GM10847 (cell line): Measurements from ENCODE around the gene KMT5C.

Experiments used
- POLR2A ChIP-seq: IDR thresholded peaks from 2 replicates; pipeline ENCODE4 v1.6.1; 2011; ENCODE audit not compliant: insufficient read length; ENCODE audit errors: extremely low read depth

The KMT5C gene

DNA sequence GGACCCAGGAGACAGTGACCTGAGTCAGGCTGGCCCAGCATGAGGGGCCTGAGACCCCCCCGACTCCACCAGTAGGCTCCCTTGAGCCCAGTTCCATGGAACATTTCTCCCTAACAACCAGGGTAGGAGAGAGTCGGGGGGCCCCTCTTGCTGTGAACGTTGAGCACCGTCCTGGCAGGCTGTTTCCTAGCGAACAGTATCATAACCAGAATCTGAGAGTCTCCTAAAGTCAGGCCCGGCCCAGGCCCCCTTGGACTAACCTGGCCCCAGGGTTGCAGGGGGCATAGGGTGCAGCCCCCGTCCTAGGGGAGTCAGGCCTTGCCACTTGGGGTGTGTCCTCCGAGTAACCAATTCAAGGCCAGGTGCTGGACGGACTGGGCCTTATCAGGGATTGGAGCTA lies 28.3 kb upstream of the KMT5C start:
- TF ChIP-seq POLR2A = no peak

GRCh38 chr19:55311797-55312196 lies 27.9 kb upstream of the KMT5C start:
- TF ChIP-seq POLR2A = no peak

DNA sequence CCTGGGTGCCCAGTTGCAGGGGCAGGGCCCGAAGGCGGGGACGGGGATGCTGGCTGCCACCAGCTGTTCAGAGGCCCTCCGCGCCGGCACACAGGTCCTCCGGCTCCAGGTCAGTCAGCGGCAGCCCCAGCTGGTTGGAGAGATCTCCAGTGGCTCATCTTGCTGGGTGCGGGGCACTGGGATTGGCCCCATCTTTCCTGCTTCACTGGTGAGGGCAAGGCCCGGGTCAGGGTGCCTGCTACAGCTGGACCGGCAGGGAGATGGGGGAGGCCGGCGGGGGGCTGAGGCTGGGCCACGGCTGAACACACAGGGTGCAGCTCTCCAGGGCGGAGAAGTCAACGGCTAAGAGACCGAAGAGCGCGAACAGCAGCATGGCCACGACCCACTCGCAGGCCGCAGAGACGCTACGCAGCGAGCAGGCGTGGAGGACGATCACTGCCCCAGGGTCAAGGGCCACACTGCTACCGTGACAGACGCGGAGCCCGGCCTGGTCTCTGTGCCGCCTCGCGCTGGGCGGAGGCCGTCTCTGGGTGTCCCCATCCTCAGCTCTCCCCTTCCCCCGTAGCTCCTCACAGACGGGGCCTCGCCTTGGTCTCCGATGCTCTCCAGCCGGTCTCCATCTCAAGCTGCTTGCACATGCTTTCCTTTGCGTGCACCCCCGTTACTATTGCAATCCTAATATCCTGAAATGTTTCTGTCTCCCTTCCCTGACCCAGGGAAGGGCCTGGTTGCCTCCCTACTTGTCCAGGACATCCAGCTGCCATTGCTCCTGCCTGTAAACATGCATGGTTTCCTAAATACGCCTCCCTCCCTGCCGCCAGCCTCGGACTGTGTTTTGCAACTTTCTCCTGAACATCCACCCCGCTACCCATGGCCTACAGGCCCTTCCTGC lies 26.8 kb upstream of the KMT5C start:
- no peak for TF ChIP-seq POLR2A

DNA sequence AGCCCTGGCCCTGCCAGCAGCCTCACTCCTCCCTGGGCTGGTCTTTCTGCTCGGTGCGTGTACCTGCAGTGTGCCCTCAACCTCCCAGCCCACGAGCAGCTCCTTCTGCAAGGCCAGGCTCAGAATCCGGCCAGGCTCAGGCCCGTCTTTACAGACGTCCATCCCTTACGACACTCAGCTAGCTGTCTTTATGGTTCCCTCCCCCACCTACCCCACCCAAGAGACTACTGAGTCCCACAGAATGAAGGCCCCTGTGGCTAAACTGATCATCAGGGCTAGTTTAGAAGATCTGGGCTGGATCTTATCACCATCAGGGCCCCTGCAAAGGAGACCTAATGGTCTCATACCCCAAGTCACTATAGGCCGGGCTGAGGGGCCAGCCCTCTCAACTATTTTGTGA lies 25.3 kb upstream of the KMT5C start:
- TF ChIP-seq POLR2A = no peak

- no peak for TF ChIP-seq POLR2A
Observed at GRCh38 chr19:55315956-55316525, 23.6 kb upstream of the KMT5C start.

DNA sequence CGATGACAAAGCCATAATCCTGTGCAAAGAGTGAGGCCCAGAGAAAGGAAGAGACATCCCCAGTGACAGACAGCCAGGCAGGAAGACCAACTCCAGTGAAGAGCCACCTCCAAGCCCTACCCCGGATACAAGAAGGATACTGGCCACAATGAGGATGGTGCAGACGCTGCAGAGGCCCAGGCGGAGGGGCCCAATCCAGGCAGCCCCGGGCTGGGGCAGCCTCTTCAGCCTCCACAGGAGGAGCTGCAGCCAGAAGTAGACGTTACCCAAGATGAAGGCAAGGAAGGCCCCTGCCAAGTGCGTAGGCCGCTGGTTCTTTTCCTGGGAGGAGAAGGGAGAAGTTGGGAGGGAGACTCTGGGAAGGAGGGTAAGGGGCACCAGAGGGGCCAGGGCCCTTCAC lies 23.0 kb upstream of the KMT5C start:
- TF ChIP-seq POLR2A = no peak

- no peak for TF ChIP-seq POLR2A
Observed at GRCh38 chr19:55319785-55320184, 19.9 kb upstream of the KMT5C start.

- no peak for TF ChIP-seq POLR2A
Observed at GRCh38 chr19:55320844-55321419, 18.7 kb upstream of the KMT5C start.

- TF ChIP-seq POLR2A = no peak
Observed at GRCh38 chr19:55321466-55322137, 18.1 kb upstream of the KMT5C start.

GRCh38 chr19:55322204-55322885 lies 17.3 kb upstream of the KMT5C start:
- no peak for TF ChIP-seq POLR2A

GRCh38 chr19:55324662-55325061 lies 15.0 kb upstream of the KMT5C start:
- TF ChIP-seq POLR2A = no peak

GRCh38 chr19:55325172-55325571 lies 14.5 kb upstream of the KMT5C start, which contains the start of gene TMEM150B:
TMEM150B (minus strand) TSS chr19:55325341; CDS start chr19:55321036, 4,305 bp downstream.
- TF ChIP-seq POLR2A = no peak

- no peak for TF ChIP-seq POLR2A
Observed at GRCh38 chr19:55333870-55334269, 5.8 kb upstream of the KMT5C start.

GRCh38 chr19:55336101-55336500 lies 3.6 kb upstream of the KMT5C start:
- TF ChIP-seq POLR2A = no peak
